RWPE1 (cell line): ENCODE measurements around the gene PHLDA3.
A peak's percentile ranks its signal among the peaks of the same experiment; 100 is the strongest.
"Not testable (repeated sequence)": the region's sequence is repeated elsewhere in the genome, so short reads cannot be mapped to it uniquely, and the experiment has no call there.

Experiments
- CTCF ChIA-PET: fragments of 350-600 bp; sonication (Branson Sonifier 250); formaldehyde crosslinking; extraction: SDS; loops from one replicate; lab custom pipeline; 2021; lab: Yijun Ruan, JAX
- POLR2A ChIA-PET: fragments of 400-600 bp; formaldehyde crosslinking; extraction: SDS; loops from one replicate; lab custom pipeline; 2020; ENCODE audit warnings: antibody characterized with exemption; ENCODE audit not compliant: low non-redundant PET; lab: Yijun Ruan, JAX
- DNase-seq: peaks from one replicate; pipeline ENCODE4 v3.0.0; 2012; ENCODE audit warnings: low spot score
- H3K27ac ChIP-seq: fragments of 450-650 bp; 2 replicates; pipeline ENCODE4 v1.5.1; 2017
- TF ChIP-seq, protein P1 (sequence below): fragments of 450-650 bp; conservative IDR thresholded peaks from 2 replicates; pipeline ENCODE4 v1.5.1; 2017; ENCODE audit warnings: low read depth, mild to moderate bottlenecking

The PHLDA3 gene

DNA sequence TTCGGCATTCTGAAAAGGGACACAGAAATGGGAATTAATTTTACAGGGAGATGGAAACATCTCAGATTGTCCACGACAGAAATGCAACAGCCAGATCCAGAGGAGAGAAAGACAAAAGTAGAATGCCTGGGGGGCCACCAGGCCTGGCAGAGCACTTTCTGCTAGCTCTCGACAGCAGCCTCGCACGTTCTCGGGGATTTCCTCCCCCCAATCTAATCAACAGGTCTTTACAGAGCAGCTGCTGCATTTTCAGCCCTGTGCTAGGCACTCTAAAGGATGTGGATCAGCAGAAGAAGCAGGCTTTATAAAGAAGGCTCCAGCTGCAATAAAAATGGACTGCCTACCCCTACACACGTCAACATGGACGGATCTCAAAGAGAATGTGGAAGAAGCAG is 27.3 kb upstream of the PHLDA3 start:
- CTCF ChIA-PET = interaction anchor here (0.5 to 22.3 kb wide), 6 partner anchors 15 to 295 kb away, joined by 3 to 464 read pairs (median 6); partner anchors contain the start of gene CSRP1
- H3K27ac ChIP-seq = peak overlapping the region; percentile 88
- no peak for DNase-seq
- POLR2A ChIA-PET = interaction anchor here (0.6 to 1.3 kb wide), 4 partner anchors 9 to 35 kb away, joined by 3 to 6 read pairs (median 4); no protein-coding TSS in a partner anchor
- TF ChIP-seq, protein P1, sequence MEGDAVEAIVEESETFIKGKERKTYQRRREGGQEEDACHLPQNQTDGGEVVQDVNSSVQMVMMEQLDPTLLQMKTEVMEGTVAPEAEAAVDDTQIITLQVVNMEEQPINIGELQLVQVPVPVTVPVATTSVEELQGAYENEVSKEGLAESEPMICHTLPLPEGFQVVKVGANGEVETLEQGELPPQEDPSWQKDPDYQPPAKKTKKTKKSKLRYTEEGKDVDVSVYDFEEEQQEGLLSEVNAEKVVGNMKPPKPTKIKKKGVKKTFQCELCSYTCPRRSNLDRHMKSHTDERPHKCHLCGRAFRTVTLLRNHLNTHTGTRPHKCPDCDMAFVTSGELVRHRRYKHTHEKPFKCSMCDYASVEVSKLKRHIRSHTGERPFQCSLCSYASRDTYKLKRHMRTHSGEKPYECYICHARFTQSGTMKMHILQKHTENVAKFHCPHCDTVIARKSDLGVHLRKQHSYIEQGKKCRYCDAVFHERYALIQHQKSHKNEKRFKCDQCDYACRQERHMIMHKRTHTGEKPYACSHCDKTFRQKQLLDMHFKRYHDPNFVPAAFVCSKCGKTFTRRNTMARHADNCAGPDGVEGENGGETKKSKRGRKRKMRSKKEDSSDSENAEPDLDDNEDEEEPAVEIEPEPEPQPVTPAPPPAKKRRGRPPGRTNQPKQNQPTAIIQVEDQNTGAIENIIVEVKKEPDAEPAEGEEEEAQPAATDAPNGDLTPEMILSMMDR = no peak

- ChIA-PET CTCF (interaction anchor here (0.5 to 22.3 kb wide), 6 partner anchors 14 to 60 kb away, joined by 3 to 464 read pairs (median 6); partner anchors contain the start of gene CSRP1), POLR2A (interaction anchor here (0.6 to 1.3 kb wide), 6 partner anchors 10 to 379 kb away, joined by 3 to 8 read pairs (median 4); no protein-coding TSS in a partner anchor)
- peak; percentile 80 for DNase-seq
- peak overlapping the region; percentile 88 for H3K27ac ChIP-seq
- TF ChIP-seq, protein P1 = no peak
Measured at GRCh38 chr1:201495551-201496295, 26.7 kb upstream of the PHLDA3 start.

DNA sequence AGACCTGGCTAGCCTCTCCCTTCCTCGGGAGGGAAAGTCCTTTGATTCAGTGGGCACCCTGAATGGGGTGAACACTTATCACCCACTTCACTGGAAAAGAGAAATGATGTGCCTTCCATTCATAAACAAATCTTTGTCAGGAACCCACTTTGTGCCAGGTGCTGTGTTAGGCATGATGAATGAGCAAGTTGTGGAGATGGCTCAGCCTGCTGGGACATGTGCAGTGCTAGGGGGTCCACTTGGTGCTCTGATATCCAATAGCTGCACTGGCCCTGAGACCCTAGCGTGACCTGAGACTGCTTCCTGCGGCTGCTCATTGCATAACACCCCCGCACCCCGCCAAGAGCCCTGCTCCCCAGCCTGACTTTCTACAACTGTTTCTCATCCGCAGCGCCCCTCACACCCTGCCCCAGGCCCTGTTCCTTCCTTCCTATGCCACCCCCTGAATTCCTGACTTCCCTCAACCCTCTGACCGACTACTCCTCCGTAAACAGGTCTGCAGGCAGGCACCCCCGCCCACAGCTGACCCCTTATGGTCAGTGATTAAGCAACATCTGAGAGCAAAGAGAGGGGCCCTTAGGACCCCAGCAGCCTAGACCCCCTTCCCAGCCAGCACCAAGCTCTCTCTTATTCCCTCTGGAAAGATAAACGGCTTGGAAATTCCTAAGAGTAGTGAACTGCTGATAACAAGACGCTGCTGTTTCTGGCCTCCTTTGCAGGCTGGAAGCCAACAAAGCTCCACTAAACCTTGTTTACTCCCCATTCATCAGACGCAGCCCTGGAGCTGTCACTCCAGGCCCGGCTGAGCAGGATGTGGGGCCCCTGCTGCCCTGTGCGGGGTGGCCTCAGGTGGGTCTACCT is 25.0 kb upstream of the PHLDA3 start:
- ChIA-PET POLR2A (no interaction called here), CTCF (interaction anchor here (0.6 to 22.3 kb wide), 5 partner anchors 12 to 297 kb away, joined by 3 to 464 read pairs (median 4); partner anchors contain the start of gene CSRP1)
- TF ChIP-seq, protein P1 = no peak
- DNase-seq = no peak
- peak overlapping the region; percentile 2; the same call in 1 of the 2 replicates for H3K27ac ChIP-seq

DNA sequence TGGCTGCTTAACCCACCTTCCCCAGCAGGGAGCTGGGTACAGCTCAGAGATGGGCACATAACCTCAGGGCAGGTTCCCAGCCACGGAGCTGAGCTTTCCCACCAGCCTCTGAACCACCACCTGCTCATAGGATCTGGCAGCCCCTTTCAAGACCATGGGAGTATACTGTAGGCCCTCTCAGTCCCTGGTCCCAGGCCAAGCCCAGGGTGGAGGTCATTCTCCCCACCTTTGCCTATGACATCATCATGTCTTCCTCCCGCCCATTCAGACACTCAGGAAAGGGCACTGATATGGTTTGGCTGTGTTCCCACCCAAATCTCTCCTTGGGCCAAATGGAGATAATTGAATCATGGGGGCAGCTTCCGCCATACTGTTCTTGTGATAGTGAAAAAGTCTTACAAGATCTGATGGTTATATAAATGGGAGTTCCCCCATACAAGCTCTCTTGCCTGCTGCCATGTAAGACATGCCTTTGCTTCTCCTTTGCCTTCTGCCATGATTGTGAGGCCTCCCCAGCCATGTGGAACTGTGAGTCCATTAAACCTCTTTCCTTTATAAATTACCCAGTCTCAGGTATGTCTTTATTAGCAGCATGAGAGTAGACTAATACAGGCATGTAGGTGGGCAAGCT is 24.2 kb upstream of the PHLDA3 start:
- POLR2A ChIA-PET, DNase-seq, H3K27ac ChIP-seq: not testable (repeated sequence)
- CTCF ChIA-PET = interaction anchor here (0.6 to 22.3 kb wide), 4 partner anchors 12 to 1167 kb away, joined by 3 to 464 read pairs (median 8); partner anchors contain the start of gene CSRP1

DNA sequence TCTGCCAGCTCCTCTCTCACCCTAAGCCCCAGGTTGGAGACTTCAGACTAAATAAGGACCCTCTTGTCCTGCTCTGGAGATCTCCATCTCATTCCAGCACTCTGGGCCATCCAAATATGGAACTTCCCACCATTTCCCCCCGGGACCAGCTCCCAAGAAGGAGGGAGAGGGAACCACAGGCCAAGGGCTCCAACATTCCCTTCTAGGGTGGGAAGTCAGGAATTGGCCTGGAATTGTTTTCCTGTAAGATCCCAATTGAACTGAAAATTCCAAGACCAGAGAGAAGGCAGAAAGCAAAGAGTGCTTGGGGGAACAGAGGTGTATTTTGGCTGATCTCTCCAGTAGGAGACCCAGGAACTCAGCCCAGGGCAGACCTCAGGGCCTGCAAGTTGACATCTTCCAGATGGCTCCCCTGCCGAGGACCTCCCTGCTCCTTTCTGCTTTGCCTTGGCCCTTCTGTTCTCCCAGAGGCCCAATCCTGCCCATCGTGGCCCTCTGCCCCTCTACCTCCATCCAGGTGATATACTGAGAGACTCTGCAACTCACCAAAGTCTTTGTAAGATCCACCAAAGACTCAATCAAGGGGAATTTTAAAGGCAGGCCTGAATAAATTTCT is 23.0 kb upstream of the PHLDA3 start:
- TF ChIP-seq, protein P1 = no peak
- CTCF ChIA-PET = interaction anchor here (0.7 to 22.3 kb wide), 4 partner anchors 9 to 20 kb away, joined by 4 to 464 read pairs (median 8); partner anchors contain the start of gene CSRP1

DNA sequence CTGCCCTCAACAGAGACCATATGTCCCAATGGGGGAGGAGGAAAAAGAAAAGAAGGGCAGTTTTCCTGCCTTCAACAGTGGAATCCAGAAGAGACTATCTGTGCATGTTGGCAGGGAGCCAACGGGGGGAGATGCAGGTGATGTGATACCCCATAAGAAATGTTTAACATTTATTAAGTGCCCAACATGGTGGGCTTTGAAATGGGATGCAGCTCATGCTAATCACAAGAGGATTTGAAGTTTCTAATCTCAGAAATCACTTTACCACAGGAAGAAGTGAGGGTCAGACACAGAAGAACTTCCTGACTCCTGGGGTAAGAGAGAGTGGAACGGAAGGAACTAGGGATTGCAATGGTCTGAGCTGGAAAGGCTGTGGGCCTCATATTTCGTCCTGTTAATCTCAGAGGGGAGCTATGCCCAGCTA is 21.7 kb upstream of the PHLDA3 start:
- ChIA-PET CTCF (interaction anchor here (0.6 to 22.3 kb wide), 3 partner anchors 12 to 44 kb away, joined by 3 to 464 read pairs (median 6); partner anchors contain the start of gene CSRP1), POLR2A (interaction anchor here (1.7 kb wide), 1 partner anchor 10 kb away, joined by 5 read pairs; no protein-coding TSS in a partner anchor)

More for the DNA sequence above, 23.0 kb upstream of the PHLDA3 start:
- H3K27ac ChIP-seq = peak overlapping the region; percentile 20; the same call in 1 of the 2 replicates
- no peak for DNase-seq
- POLR2A ChIA-PET = no interaction called here

More for the DNA sequence above, 21.7 kb upstream of the PHLDA3 start:
- no peak for DNase-seq
- TF ChIP-seq, protein P1 = no peak
- H3K27ac ChIP-seq = peak overlapping the region; percentile 93
